ENCODE results near the gene ENO1. TPM values are rescaled to one million over a fixed set of nuclear protein-coding genes. Genes with fewer than 3 reads are reported as not detected.
"Not testable (repeated sequence)": the region's sequence is repeated elsewhere in the genome, so short reads cannot be mapped to it uniquely, and the experiment has no call there.

ENO1 gene
- total and polyA plus RNA-seq, 2 experiments from 2014 or later: 659 to 868 TPM

- Histone ChIP-seq H3K36me3 (replicated peaks; ENCODE audit: insufficient read depth, low read depth) (no peaks in the 10 kb centered on the region), H3K4me1 (ENCODE audit: insufficient read depth) (peaks cover 14% of the 10 kb centered on the region), H3K4me3 (no peak overlapping the region), H3K27ac (peak overlapping the region; percentile 55), H3K9me2 (replicated peaks; ENCODE audit: insufficient read depth) (no peaks in the 10 kb centered on the region), H3K9me3 (ENCODE audit: low read depth) (no peaks in the 10 kb centered on the region), H3K4me2 (no peak overlapping the region), H3K27me3 (no peaks in the 10 kb centered on the region), H4K20me1 (ENCODE audit: insufficient read depth, poor library complexity, severe bottlenecking) (no peaks in the 10 kb centered on the region), H3K79me2 (no peaks in the 10 kb centered on the region), H2AFZ (no peak overlapping the region)
- 72% methylated on average over 6 of the region's 6 CpGs for WGBS (ENCODE audit: low lambda C conversion rate, missing lambda C conversion rate)
- peak; percentile 67 for DNase-seq (ENCODE audit: low spot score)
- no peak for TF ChIP-seq EZH2 (IDR thresholded peaks at IDR 0.05; ENCODE audit: borderline replicate concordance)
- no peak for TF ChIP-seq CTCF (IDR thresholded peaks at IDR 0.05; ENCODE audit: poor library complexity)
- no peak for TF ChIP-seq EZH2phosphoT487 (IDR thresholded peaks at IDR 0.05; ENCODE audit: low read depth, severe bottlenecking, unreplicated experiment)
Observed at GRCh38 chr1:8903908-8904650, 25.6 kb upstream of the ENO1 start.

DNA sequence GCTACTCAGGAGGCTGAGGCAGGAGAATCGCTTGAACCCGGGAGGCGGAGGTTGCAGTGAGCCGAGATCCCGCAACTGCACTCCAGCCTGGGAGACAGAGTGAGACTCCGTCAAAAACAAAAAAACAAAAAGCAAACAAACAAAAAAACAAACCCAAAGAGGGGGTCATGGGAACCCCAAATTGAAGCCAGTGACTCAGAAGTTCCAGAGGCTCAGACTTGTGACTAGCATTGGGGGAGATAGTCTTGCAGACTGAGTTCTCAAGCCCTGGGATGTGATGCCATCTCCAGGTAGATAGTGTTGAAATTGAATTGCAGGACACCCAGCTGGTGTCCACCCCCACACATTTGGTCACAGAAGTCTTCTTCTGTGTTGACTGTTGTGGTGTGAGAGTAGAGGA, 24.9 kb upstream of the ENO1 start:
- Histone ChIP-seq H3K36me3 (replicated peaks; ENCODE audit: insufficient read depth, low read depth) (no peaks in the 10 kb centered on the region), H4K20me1 (ENCODE audit: insufficient read depth, poor library complexity, severe bottlenecking) (no peaks in the 10 kb centered on the region), H3K4me3 (no peak overlapping the region), H2AFZ (no peak overlapping the region), H3K4me1 (ENCODE audit: insufficient read depth) (peaks cover 10% of the 10 kb centered on the region), H3K9me2 (replicated peaks; ENCODE audit: insufficient read depth) (no peaks in the 10 kb centered on the region), H3K9me3 (ENCODE audit: low read depth) (no peaks in the 10 kb centered on the region), H3K4me2 (no peak overlapping the region), H3K79me2 (no peaks in the 10 kb centered on the region), H3K27ac (peak overlapping the region; percentile 55), H3K27me3 (no peaks in the 10 kb centered on the region)
- no peak for TF ChIP-seq EZH2 (IDR thresholded peaks at IDR 0.05; ENCODE audit: borderline replicate concordance)
- 98% methylated on average over 6 of the region's 6 CpGs for WGBS (ENCODE audit: low lambda C conversion rate, missing lambda C conversion rate)
- no peak for DNase-seq (ENCODE audit: low spot score)

DNA sequence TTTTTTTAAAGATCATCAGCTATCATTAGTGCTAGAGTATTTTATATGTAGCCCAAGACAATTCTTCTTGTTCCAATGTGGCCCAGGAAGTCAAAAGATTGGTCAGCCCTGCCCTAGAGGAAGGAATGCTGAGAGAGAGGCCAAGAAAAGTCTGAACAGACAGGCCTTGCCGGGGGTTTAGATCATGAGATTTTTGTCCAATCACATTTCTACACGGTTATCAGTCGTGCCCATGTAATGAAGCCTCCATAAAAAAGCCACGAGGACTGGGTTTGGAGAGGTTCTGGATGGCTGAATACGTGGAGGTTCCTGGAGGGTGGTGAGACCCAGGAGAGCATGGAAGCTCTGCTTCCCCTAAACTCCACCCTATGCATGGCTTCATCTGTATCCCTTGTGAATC, 24.3 kb upstream of the ENO1 start:
- Histone ChIP-seq H2AFZ (no peak overlapping the region), H4K20me1 (ENCODE audit: insufficient read depth, poor library complexity, severe bottlenecking) (no peaks in the 10 kb centered on the region)

DNA sequence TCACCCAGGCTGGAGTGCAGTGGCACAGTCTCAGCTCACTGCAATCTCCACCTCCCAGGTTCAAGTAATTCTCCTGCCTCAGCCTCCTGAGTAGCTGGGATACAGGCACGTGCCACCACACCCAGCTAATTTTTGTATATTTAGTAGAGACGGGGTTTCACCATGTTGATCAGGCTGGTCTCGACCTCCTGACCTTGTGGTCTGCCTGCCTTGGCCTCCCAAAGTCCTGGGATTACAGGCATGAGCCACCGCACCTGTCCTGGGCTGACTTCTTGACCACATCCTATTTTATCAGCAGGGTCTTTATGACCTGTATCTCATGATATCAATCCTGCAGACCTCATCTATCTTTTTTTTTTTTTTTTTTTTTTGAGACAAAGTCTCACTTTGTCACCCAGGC, 22.2 kb upstream of the ENO1 start:
- not testable (repeated sequence) for H3K4me2 ChIP-seq; H3K36me3 ChIP-seq (replicated peaks; ENCODE audit: insufficient read depth, low read depth); H4K20me1 ChIP-seq (ENCODE audit: insufficient read depth, poor library complexity, severe bottlenecking); H2AFZ ChIP-seq; H3K9me2 ChIP-seq (replicated peaks; ENCODE audit: insufficient read depth); H3K9me3 ChIP-seq (ENCODE audit: low read depth); H3K79me2 ChIP-seq; DNase-seq (ENCODE audit: low spot score); H3K4me3 ChIP-seq; H3K27ac ChIP-seq; H3K27me3 ChIP-seq
- peaks cover 10% of the 10 kb centered on the region for H3K4me1 ChIP-seq (ENCODE audit: insufficient read depth)
- WGBS (ENCODE audit: low lambda C conversion rate, missing lambda C conversion rate): 85% methylated on average over 4 of the region's 4 CpGs

More for the DNA sequence above, 24.3 kb upstream of the ENO1 start:
- H3K36me3 ChIP-seq (replicated peaks; ENCODE audit: insufficient read depth, low read depth): no peaks in the 10 kb centered on the region
- no peaks in the 10 kb centered on the region for H3K9me2 ChIP-seq (replicated peaks; ENCODE audit: insufficient read depth)
- no peak overlapping the region for H3K4me2 ChIP-seq
- WGBS (ENCODE audit: low lambda C conversion rate, missing lambda C conversion rate): 85% methylated on average over 5 of the region's 5 CpGs
- H3K27ac ChIP-seq: no peak overlapping the region
- no peaks in the 10 kb centered on the region for H3K79me2 ChIP-seq
- TF ChIP-seq EZH2phosphoT487 (IDR thresholded peaks at IDR 0.05; ENCODE audit: low read depth, severe bottlenecking, unreplicated experiment): no peak
- no peak for TF ChIP-seq EZH2 (IDR thresholded peaks at IDR 0.05; ENCODE audit: borderline replicate concordance)
- TF ChIP-seq CTCF (IDR thresholded peaks at IDR 0.05; ENCODE audit: poor library complexity): no peak
- H3K9me3 ChIP-seq (ENCODE audit: low read depth): no peaks in the 10 kb centered on the region
- H3K4me1 ChIP-seq (ENCODE audit: insufficient read depth): peaks cover 10% of the 10 kb centered on the region
- DNase-seq (ENCODE audit: low spot score): no peak
- H3K27me3 ChIP-seq: no peaks in the 10 kb centered on the region
- H3K4me3 ChIP-seq: no peak overlapping the region

Measured in hepatocyte (in vitro differentiated cells).